Smooth muscle cell (in vitro differentiated cells): ENCODE data around the gene KIRREL3. TPM values are rescaled to one million over a fixed set of nuclear protein-coding genes. Genes with fewer than 3 reads are reported as not detected.

Experiments used
- DNase-seq: peaks from one replicate; lab custom pipeline; 2025; ENCODE audit not compliant: unreplicated experiment; lab: John Stamatoyannopoulos, UW
- H2AFZ ChIP-seq: fragments of 200-600 bp; sonication (generic); 2 replicates; pipeline ENCODE4 v1.6.0; 2016; ENCODE audit warnings: antibody characterized with exemption, low read depth, mild to moderate bottlenecking
- H3F3A ChIP-seq: fragments of 200-600 bp; sonication (generic); 2 replicates; pipeline ENCODE4 v1.6.0; 2017; ENCODE audit warnings: antibody characterized with exemption, low read depth
- H3K27ac ChIP-seq: fragments of 200-600 bp; sonication (generic); 2 replicates; pipeline ENCODE4 v1.5.1; 2016; ENCODE audit warnings: low read depth, mild to moderate bottlenecking
- H3K27me3 ChIP-seq: fragments of 200-600 bp; sonication (generic); 2 replicates; pipeline ENCODE4 v1.6.1; 2016; ENCODE audit warnings: low read depth, mild to moderate bottlenecking
- H3K36me3 ChIP-seq: fragments of 200-600 bp; sonication (generic); 2 replicates; pipeline ENCODE4 v1.5.1; 2016; ENCODE audit warnings: low read depth
- H3K4me1 ChIP-seq: fragments of 200-600 bp; sonication (generic); 2 replicates; pipeline ENCODE4 v1.5.1; 2016; ENCODE audit warnings: low read depth
- H3K4me2 ChIP-seq: fragments of 200-600 bp; sonication (generic); 2 replicates; pipeline ENCODE4 v1.6.0; 2016; ENCODE audit warnings: mild to moderate bottlenecking
- H3K4me3 ChIP-seq: fragments of 200-600 bp; sonication (generic); 2 replicates; pipeline ENCODE4 v1.5.1; 2016; ENCODE audit warnings: mild to moderate bottlenecking
- H3K79me2 ChIP-seq: fragments of 200-600 bp; sonication (generic); 2 replicates; pipeline ENCODE4 v1.6.0; 2016; ENCODE audit warnings: low read depth, mild to moderate bottlenecking
- H3K9ac ChIP-seq: fragments of 200-600 bp; sonication (generic); 2 replicates; pipeline ENCODE4 v1.6.0; 2016; ENCODE audit warnings: low read depth
- H3K9me3 ChIP-seq: fragments of 200-600 bp; sonication (generic); replicated peaks from 2 replicates; pipeline ENCODE4 v1.5.1; 2016; ENCODE audit warnings: low read depth
- H4K20me1 ChIP-seq: fragments of 200-600 bp; sonication (generic); 2 replicates; pipeline ENCODE4 v1.6.0; 2016; ENCODE audit warnings: low read depth
- WGBS: methylation state at CpG from one replicate; pipeline ENCODE4 v1.1.7; 2016; ENCODE audit warnings: low lambda C conversion rate; 5-methylcytosine and 5-hydroxymethylcytosine counted together
- polyA plus RNA-seq: library from polyadenylated mRNA; unstranded; fragments of >200 nt; fragmentation: Nextera tagmentation; extraction: Ambion mirVana; gene quantifications from 2 replicates; pipeline ENCODE4 v1.2.1, GENCODE V29; 2016
- total RNA-seq: library from RNA; depleted of rRNA; stranded (reverse); fragments of >200 nt; gene quantifications from 2 replicates; pipeline ENCODE4 v1.2.3, GENCODE V29; 2014
- TF ChIP-seq, protein P1 (sequence below): fragments of 200-600 bp; sonication (generic); IDR thresholded peaks from 2 replicates; pipeline ENCODE4 v1.5.1; 2017; ENCODE audit warnings: borderline replicate concordance, mild to moderate bottlenecking, antibody characterized with exemption; ENCODE audit not compliant: insufficient read depth, poor library complexity, severe bottlenecking

The KIRREL3 gene
- total and polyA plus RNA-seq, 2 experiments from 2014 or later = 1.2 TPM; not detected in 1

DNA sequence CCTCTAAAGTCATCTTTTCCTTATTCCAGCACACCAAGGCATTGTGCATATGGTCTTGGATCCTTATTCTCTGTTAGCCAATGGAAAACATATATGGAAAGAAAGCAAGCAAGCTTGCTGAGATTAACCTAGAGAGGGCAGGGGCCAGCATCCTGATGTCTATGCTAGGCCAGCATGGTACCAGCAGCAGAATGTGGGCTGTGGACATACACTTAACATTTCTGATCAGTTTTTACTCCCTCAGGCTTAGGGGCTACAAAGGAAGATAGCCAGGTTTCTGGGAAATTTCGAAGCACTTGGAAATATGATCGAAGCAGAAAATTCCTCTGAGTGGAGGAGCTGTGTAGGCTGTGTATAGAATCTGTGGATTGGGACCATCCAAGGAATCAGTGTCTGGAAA is 578.1 kb downstream of the KIRREL3 start:
- H3K9ac ChIP-seq = no peak overlapping the region
- TF ChIP-seq, protein P1, sequence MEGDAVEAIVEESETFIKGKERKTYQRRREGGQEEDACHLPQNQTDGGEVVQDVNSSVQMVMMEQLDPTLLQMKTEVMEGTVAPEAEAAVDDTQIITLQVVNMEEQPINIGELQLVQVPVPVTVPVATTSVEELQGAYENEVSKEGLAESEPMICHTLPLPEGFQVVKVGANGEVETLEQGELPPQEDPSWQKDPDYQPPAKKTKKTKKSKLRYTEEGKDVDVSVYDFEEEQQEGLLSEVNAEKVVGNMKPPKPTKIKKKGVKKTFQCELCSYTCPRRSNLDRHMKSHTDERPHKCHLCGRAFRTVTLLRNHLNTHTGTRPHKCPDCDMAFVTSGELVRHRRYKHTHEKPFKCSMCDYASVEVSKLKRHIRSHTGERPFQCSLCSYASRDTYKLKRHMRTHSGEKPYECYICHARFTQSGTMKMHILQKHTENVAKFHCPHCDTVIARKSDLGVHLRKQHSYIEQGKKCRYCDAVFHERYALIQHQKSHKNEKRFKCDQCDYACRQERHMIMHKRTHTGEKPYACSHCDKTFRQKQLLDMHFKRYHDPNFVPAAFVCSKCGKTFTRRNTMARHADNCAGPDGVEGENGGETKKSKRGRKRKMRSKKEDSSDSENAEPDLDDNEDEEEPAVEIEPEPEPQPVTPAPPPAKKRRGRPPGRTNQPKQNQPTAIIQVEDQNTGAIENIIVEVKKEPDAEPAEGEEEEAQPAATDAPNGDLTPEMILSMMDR = no peak
- no peaks in the 10 kb centered on the region for H3K4me1 ChIP-seq
- H2AFZ ChIP-seq = no peak overlapping the region
- H3K4me2 ChIP-seq = no peak overlapping the region
- WGBS = 94% methylated on average over 2 of the region's 2 CpGs
- H3K9me3 ChIP-seq = no peaks in the 10 kb centered on the region
- no peaks in the 10 kb centered on the region for H3K36me3 ChIP-seq
- no peak for DNase-seq
- H3F3A ChIP-seq = peaks cover 1% of the 10 kb centered on the region
- no peak overlapping the region for H3K27ac ChIP-seq
- H3K27me3 ChIP-seq = no peaks in the 10 kb centered on the region
- H4K20me1 ChIP-seq = no peaks in the 10 kb centered on the region
- H3K4me3 ChIP-seq = no peak overlapping the region
- no peaks in the 10 kb centered on the region for H3K79me2 ChIP-seq

DNA sequence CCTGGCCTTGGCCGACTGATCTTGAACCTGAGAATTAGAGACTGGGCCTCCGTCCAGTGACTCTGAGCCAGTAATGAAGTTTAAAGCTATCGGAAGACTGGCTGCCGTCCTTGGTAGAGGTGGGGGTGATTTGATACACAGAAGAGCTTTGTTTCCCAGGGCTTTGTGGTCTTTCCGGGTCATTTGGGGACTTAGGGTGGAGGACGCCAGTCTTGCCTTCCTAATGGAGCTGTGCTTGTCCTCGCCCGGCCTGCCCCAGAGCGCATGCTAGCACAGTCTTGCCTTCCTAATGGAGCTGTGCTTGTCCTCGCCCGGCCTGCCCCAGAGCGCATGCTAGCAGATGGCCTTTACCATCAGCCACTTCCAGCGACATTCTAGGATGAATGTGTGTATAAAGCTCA is 579.3 kb downstream of the KIRREL3 start:
- WGBS = 87% methylated on average over 13 of the region's 13 CpGs
- no peaks in the 10 kb centered on the region for H3K36me3 ChIP-seq
- no peak overlapping the region for H3K27ac ChIP-seq
- no peaks in the 10 kb centered on the region for H3K27me3 ChIP-seq
- H3K9ac ChIP-seq = no peak overlapping the region
- H4K20me1 ChIP-seq = no peaks in the 10 kb centered on the region
- peaks cover 9% of the 10 kb centered on the region for H3F3A ChIP-seq
- H3K4me1 ChIP-seq = peaks cover 7% of the 10 kb centered on the region
- no peak overlapping the region for H3K4me2 ChIP-seq
- no peaks in the 10 kb centered on the region for H3K79me2 ChIP-seq
- no peak for DNase-seq
- H3K4me3 ChIP-seq = no peak overlapping the region
- H3K9me3 ChIP-seq = no peaks in the 10 kb centered on the region
- TF ChIP-seq, protein P1 = no peak
- no peak overlapping the region for H2AFZ ChIP-seq

DNA sequence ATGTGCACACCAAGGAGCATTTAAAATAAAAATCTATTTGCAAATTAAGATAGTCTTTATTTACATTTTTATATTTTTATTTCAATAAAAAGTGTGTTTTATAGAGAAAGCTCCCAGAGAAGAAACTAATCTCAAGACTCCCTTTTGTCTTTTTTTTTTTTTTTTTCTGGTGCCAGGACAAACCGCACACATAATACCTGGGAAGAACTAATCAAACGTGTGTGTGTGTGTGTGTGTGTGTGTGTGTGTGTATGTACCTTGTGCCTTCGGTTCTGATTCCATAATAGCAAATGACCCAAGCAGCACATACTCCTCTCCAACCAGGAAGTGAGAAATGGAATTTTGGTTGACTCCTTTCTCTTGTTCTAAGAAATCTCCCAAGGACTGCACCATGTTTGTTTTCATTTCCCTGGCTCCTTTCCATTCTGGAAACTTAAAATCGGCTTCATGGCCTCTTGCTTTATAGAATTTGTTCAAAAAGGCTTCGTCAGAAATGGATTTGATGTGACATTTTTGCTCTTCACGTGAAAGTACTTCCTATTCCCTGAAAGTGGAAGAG is 579.8 kb downstream of the KIRREL3 start:
- no peak overlapping the region for H2AFZ ChIP-seq
- H3K9ac ChIP-seq = no peak overlapping the region
- no peak for DNase-seq
- H3K79me2 ChIP-seq = no peaks in the 10 kb centered on the region
- H3K4me3 ChIP-seq = no peak overlapping the region
- H3K9me3 ChIP-seq = no peaks in the 10 kb centered on the region
- no peaks in the 10 kb centered on the region for H4K20me1 ChIP-seq
- peak overlapping the region; percentile 54 for H3K4me2 ChIP-seq
- H3K27me3 ChIP-seq = no peaks in the 10 kb centered on the region
- H3K27ac ChIP-seq = no peak overlapping the region
- no peaks in the 10 kb centered on the region for H3K36me3 ChIP-seq
- TF ChIP-seq, protein P1 = no peak
- H3K4me1 ChIP-seq = peaks cover 7% of the 10 kb centered on the region
- peaks cover 9% of the 10 kb centered on the region for H3F3A ChIP-seq
- WGBS = 89% methylated on average over 6 of the region's 6 CpGs

DNA sequence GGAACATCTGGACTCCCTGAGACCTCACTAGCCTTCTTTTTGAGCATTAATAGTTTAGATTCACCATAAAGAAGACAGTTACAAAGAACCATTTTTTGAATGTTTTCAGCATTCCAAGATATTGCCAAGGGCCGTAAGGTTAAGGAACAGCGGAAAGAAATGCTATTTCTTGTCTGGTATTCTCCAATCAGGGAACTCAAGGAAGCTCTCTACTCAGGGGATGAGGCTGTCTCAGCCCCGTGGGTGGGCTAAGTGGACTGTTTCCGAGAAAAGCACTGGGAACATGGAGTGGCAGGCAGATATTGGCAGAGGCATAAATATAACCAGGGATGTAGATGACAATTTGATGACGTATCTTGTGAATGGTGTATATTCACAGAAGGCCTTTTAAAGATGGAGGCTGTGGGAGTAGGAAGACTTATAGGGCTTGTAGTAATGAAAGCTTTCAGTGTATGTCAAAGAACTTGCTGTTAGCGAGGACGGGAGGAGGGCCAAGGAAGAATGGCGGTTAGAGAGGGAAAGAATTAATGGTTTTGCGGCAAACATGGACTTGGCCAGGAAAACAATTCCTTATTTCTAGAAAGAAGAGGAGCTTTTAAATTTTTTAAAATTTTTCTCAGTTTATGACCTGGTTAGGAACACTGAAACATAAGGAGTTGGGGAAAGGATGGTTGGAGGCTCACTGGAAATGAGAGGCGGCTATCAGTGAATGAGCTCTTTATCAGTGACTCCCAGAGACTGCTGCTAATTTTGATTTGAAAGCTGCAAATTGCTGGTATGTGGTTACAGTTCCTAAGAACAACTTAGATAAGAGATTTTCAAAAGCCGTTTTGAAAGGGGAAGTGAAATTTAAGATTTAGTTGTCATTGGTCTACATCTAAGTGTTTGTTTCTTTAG is 580.5 kb downstream of the KIRREL3 start:
- no peak for DNase-seq
- no peak overlapping the region for H3K9ac ChIP-seq
- WGBS = 38% methylated on average over 11 of the region's 11 CpGs
- H3F3A ChIP-seq = peaks cover 9% of the 10 kb centered on the region
- H3K4me1 ChIP-seq = peaks cover 7% of the 10 kb centered on the region
- no peak overlapping the region for H3K4me3 ChIP-seq
- no peaks in the 10 kb centered on the region for H3K79me2 ChIP-seq
- H3K36me3 ChIP-seq = no peaks in the 10 kb centered on the region
- no peak overlapping the region for H2AFZ ChIP-seq
- no peaks in the 10 kb centered on the region for H3K27me3 ChIP-seq
- H3K4me2 ChIP-seq = peak overlapping the region; percentile 54
- peak overlapping the region; percentile 27 for H3K27ac ChIP-seq
- H3K9me3 ChIP-seq = no peaks in the 10 kb centered on the region
- no peaks in the 10 kb centered on the region for H4K20me1 ChIP-seq
- TF ChIP-seq, protein P1 = no peak
